KMS-11 (cell line): Measurements from ENCODE around the gene MARF1.

Experiments
- H2AFZ ChIP-seq: fragments of 200-600 bp; sonication (generic); 2 replicates; pipeline ENCODE4 v1.6.1; 2016; ENCODE audit warnings: antibody characterized with exemption, mixed run types, low read depth
- H3K27ac ChIP-seq: fragments of 200-600 bp; sonication (generic); 2 replicates; pipeline ENCODE4 v1.6.1; 2016; ENCODE audit warnings: mild to moderate bottlenecking, mixed run types
- H3K27me3 ChIP-seq: fragments of 200-600 bp; sonication (generic); 2 replicates; pipeline ENCODE4 v1.6.1; 2017; ENCODE audit warnings: mild to moderate bottlenecking, low read depth, mixed run types, moderate library complexity; ENCODE audit not compliant: insufficient read depth
- H3K36me3 ChIP-seq: fragments of 200-600 bp; sonication (generic); 2 replicates; pipeline ENCODE4 v1.6.1; 2017; ENCODE audit warnings: mild to moderate bottlenecking, mixed run types; ENCODE audit not compliant: insufficient read depth
- H3K4me1 ChIP-seq: fragments of 200-600 bp; sonication (generic); 2 replicates; pipeline ENCODE4 v1.6.1; 2016; ENCODE audit warnings: mild to moderate bottlenecking, low read depth, mixed run types; ENCODE audit not compliant: poor library complexity, severe bottlenecking
- H3K4me2 ChIP-seq: fragments of 200-600 bp; sonication (generic); 2 replicates; pipeline ENCODE4 v1.7.0; 2016; ENCODE audit warnings: mild to moderate bottlenecking, mixed run types
- H3K4me3 ChIP-seq: fragments of 200-600 bp; sonication (generic); IDR thresholded peaks from 2 replicates; pipeline ENCODE4 v1.6.1; 2017; ENCODE audit warnings: low read depth, low read length, mixed read lengths; ENCODE audit not compliant: insufficient read depth
- H3K79me2 ChIP-seq: fragments of 200-600 bp; sonication (generic); 2 replicates; pipeline ENCODE4 v1.6.1; 2016; ENCODE audit warnings: low read depth, mixed run types; ENCODE audit not compliant: insufficient read depth
- H3K9ac ChIP-seq: fragments of 200-600 bp; sonication (generic); 2 replicates; pipeline ENCODE4 v1.6.1; 2016; ENCODE audit warnings: mild to moderate bottlenecking, mixed run types
- H4K20me1 ChIP-seq: fragments of 200-600 bp; sonication (generic); 2 replicates; pipeline ENCODE4 v1.6.1; 2016; ENCODE audit warnings: mild to moderate bottlenecking, mixed run types; ENCODE audit not compliant: insufficient read depth
- CTCF ChIP-seq: fragments of 200-600 bp; sonication (generic); conservative IDR thresholded peaks from 2 replicates; pipeline ENCODE4 v1.6.1; 2017; ENCODE audit warnings: low read depth, mild to moderate bottlenecking, antibody characterized with exemption, low read length, moderate library complexity, mixed read lengths

Gene MARF1

DNA sequence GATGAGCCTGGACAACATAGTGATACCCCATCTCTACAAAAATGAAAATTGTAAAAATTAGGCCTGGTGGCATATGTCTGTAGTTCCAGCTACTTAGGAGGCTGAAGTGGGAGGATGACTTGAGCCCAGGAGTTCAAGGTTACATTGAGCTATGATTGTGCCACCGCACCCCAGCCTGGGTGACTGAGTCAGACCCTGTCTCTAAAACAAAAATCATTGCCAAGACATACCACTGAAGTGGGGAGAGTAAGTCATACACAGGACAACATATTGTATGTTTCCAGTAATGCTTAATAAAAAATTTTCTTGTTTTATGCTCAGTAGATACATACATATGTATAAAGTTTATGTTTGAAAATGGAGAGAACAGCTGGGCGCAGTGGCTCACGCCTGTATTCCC is 46.3 kb upstream of the MARF1 start:
- Histone ChIP-seq H3K9ac (no peak overlapping the region), H4K20me1 (no peaks in the 10 kb centered on the region), H3K4me2 (no peak overlapping the region), H3K4me3 (no peak overlapping the region), H3K36me3 (no peaks in the 10 kb centered on the region), H2AFZ (no peak overlapping the region), H3K27ac (no peak overlapping the region), H3K79me2 (no peaks in the 10 kb centered on the region), H3K4me1 (no peaks in the 10 kb centered on the region), H3K27me3 (no peaks in the 10 kb centered on the region)
- TF ChIP-seq CTCF, result no peak

DNA sequence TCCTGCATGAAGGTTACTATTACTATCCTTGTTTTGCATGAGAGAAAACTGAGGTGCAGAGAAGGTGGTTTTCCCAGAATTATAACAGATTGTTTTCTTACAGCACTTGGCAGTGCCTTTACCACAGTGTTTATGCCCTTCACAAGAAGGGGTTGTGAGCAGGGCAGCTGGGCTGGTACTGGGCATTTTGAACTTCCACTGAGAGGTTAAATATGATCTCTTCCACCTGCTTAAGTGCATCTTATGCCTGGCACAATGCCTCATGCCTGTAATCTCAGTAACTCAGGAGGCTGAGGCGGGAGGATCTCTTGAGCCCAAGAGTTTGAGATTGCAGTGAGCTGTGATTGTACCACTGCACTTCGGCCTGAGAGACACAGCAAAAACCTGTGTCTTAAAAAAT is 43.3 kb upstream of the MARF1 start:
- TF ChIP-seq CTCF, result no peak
- Histone ChIP-seq H3K4me2 (no peak overlapping the region), H3K27ac (no peak overlapping the region), H3K36me3 (peaks cover 3% of the 10 kb centered on the region; the same call in 1 of the 2 replicates), H4K20me1 (no peaks in the 10 kb centered on the region), H3K9ac (no peak overlapping the region), H3K27me3 (no peaks in the 10 kb centered on the region), H2AFZ (no peak overlapping the region), H3K4me3 (no peak overlapping the region), H3K79me2 (no peaks in the 10 kb centered on the region), H3K4me1 (no peaks in the 10 kb centered on the region)

DNA sequence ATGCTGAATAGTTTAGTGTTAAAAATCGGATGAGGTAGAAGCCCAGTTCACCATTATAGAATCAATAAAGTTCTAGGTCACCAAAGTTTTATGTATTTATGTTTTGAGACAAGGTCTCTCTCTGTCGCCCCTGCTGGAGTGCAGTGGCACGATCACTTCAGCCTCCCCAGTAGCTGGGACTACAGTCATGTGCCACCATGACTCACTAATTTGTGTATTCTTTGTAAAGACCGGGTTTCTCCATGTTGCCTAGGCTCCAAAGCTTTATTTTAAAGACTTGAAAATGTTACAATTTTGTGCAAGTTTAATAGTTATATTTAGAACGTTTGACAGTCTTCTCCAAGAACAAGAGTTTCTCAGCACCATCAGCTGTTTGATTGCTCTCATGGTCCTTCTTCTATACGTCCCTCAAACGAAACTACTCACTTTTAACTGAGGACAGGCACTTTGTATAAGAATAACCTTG is 39.2 kb upstream of the MARF1 start:
- no peak overlapping the region for H3K4me2 ChIP-seq
- peak; percentile 72 for TF ChIP-seq CTCF

GRCh38 chr16:15677447-15677846 is 34.5 kb upstream of the MARF1 start:
- Histone ChIP-seq H3K27me3 (no peaks in the 10 kb centered on the region), H4K20me1 (no peaks in the 10 kb centered on the region), H2AFZ (no peak overlapping the region), H3K4me3 (no peak overlapping the region), H3K4me1 (no peaks in the 10 kb centered on the region), H3K9ac (no peak overlapping the region), H3K36me3 (no peaks in the 10 kb centered on the region; the same call in 1 of the 2 replicates), H3K27ac (no peak overlapping the region), H3K4me2 (no peak overlapping the region), H3K79me2 (0 out of 2 replicates have a peak, but pooled peaks cover 4% of the 10 kb centered on the region)
- no peak for TF ChIP-seq CTCF

More for the DNA sequence above, 39.2 kb upstream of the MARF1 start:
- Histone ChIP-seq H3K27me3 (no peaks in the 10 kb centered on the region), H3K4me1 (no peaks in the 10 kb centered on the region), H3K36me3 (peaks cover 3% of the 10 kb centered on the region; the same call in 1 of the 2 replicates), H2AFZ (no peak overlapping the region), H3K79me2 (no peaks in the 10 kb centered on the region), H3K4me3 (no peak overlapping the region), H4K20me1 (no peaks in the 10 kb centered on the region), H3K27ac (0 out of 2 replicates have a peak overlapping the region, but pooled peaks have one; percentile 7), H3K9ac (no peak overlapping the region)
